Gastroesophageal sphincter (tissue), 4 donors: ENCODE measurements around the gene ALKBH3. TPM values are rescaled to one million over a fixed set of nuclear protein-coding genes. Genes with fewer than 3 reads are reported as not detected.

ENCODE experiments used
- ATAC-seq: fragments of 150-250 bp; one replicate; pipeline ENCODE4 v1.9.1; 2016; ENCODE audit warnings: mild to moderate bottlenecking, moderate library complexity
- H3K27ac ChIP-seq, 4 donors: fragments of 200-600 bp; sonication (generic) in 3 of 4; 1 replicate in 3 of 4; 2 replicates in 1 of 4; pipeline ENCODE4 v1.5.1; 2016 to 2019
- H3K27me3 ChIP-seq: fragments of 200-600 bp; sonication (generic); one replicate; pipeline ENCODE4 v1.5.1; 2019
- H3K36me3 ChIP-seq, 2 donors: fragments of 200-600 bp; sonication (generic); one replicate each; pipeline ENCODE4 v1.5.1; 2019; ENCODE audit warnings: control low read depth in 1 of 2
- H3K4me1 ChIP-seq, 3 donors: fragments of 200-600 bp; sonication (generic); 1 replicate in 2 of 3; 2 replicates in 1 of 3; pipeline ENCODE4 v1.5.1; 2016 to 2019; ENCODE audit warnings: control low read depth in 2 of 3
- H3K4me3 ChIP-seq, 2 donors: fragments of 200-600 bp; sonication (generic); one replicate each; pipeline ENCODE4 v1.5.1; 2019; ENCODE audit warnings: mild to moderate bottlenecking in 1 of 2, moderate library complexity in 1 of 2
- H3K9me3 ChIP-seq, 3 donors: fragments of 200-600 bp; sonication (generic); one replicate each; pipeline ENCODE4 v1.5.1; 2017 to 2019; ENCODE audit warnings: control low read depth in 2 of 3
- CTCF ChIP-seq, 4 experiments: fragments of 200-600 bp in 2 of 4; fragments of 450-650 bp in 2 of 4; sonication (generic) in 1 of 4; IDR thresholded peaks; one replicate each; pipeline ENCODE4 v1.5.1; 2017 to 2019; ENCODE audit warnings: antibody characterized with exemption in 4 of 4, mild to moderate bottlenecking in 2 of 4, moderate library complexity in 2 of 4
- EP300 ChIP-seq: sonication (generic); formaldehyde crosslinking; IDR thresholded peaks from one replicate; pipeline ENCODE4 v1.6.1; 2017; ENCODE audit warnings: antibody characterized with exemption, mild to moderate bottlenecking
- POLR2A ChIP-seq, 2 donors: fragments of 450-650 bp; IDR thresholded peaks; one replicate each; pipeline ENCODE4 v1.6.1; 2017; ENCODE audit warnings: antibody characterized with exemption in 2 of 2, mild to moderate bottlenecking in 2 of 2, moderate library complexity in 1 of 2
- POLR2AphosphoS5 ChIP-seq: sonication (generic); formaldehyde crosslinking; IDR thresholded peaks from one replicate; pipeline ENCODE4 v1.6.1; 2017; ENCODE audit warnings: antibody characterized with exemption
- WGBS, 2 donors: methylation state at CpG; one replicate each; pipeline ENCODE4 v1.1.5; 2018; ENCODE audit warnings: low coverage in 1 of 2; 5-methylcytosine and 5-hydroxymethylcytosine counted together
- total RNA-seq, 4 donors: library from RNA; depleted of rRNA; stranded (reverse); fragments of >200 nt; gene quantifications; one replicate each; pipeline ENCODE4 v1.1.0, GENCODE V29; 2016

ALKBH3 gene
- total RNA-seq, 4 donors from 2014 or later = 24.0 to 41.3 (median 37.1) TPM

GRCh38 chr11:43962383-43963278 lies 82.0 kb downstream of the ALKBH3 start:
- Histone ChIP-seq H3K27ac (no peak overlapping the region), H3K9me3 (peaks cover 0 to 3% (median 0%) of the 10 kb centered on the region in 3 donors), H3K36me3 (no peaks in the 10 kb centered on the region), H3K27me3 (no peaks in the 10 kb centered on the region), H3K4me1 (peaks cover 0 to 14% (median 0%) of the 10 kb centered on the region in 3 donors), H3K4me3 (no peak overlapping the region)
- ATAC-seq = no peak
- no peak for TF ChIP-seq EP300
- WGBS, 2 donors = 23 to 25% methylated on average over 12 to 13 of the region's 13 CpGs

- Histone ChIP-seq H3K9me3 (peaks cover 0 to 3% (median 0%) of the 10 kb centered on the region in 3 donors), H3K27ac (no peak overlapping the region), H3K4me3 (no peak overlapping the region), H3K36me3 (no peaks in the 10 kb centered on the region), H3K4me1 (peaks cover 0 to 14% (median 0%) of the 10 kb centered on the region in 3 donors), H3K27me3 (no peaks in the 10 kb centered on the region)
- WGBS, 2 donors = 94 to 100% methylated on average over 1 to 2 of the region's 2 CpGs
- TF ChIP-seq CTCF (IDR thresholded peaks at IDR 0.05) (no peak), POLR2A (IDR thresholded peaks at IDR 0.05) (no peak)
- ATAC-seq = no peak
Observed at GRCh38 chr11:43963279-43963620, 82.6 kb downstream of the ALKBH3 start.

GRCh38 chr11:43967661-43968060 lies 87.0 kb downstream of the ALKBH3 start:
- peaks cover 0 to 3% (median 0%) of the 10 kb centered on the region in 3 donors for H3K9me3 ChIP-seq
- H3K4me3 ChIP-seq = no peak overlapping the region
- ATAC-seq = no peak
- no peak for TF ChIP-seq CTCF (IDR thresholded peaks at IDR 0.05)
- no peak for TF ChIP-seq POLR2AphosphoS5
- no peak for TF ChIP-seq EP300
- no peak for TF ChIP-seq POLR2A (IDR thresholded peaks at IDR 0.05)
- 68 to 92% methylated on average over 1 to 2 of the region's 2 CpGs for WGBS, 2 donors
- no peaks in the 10 kb centered on the region for H3K36me3 ChIP-seq
- H3K27ac ChIP-seq = no peak overlapping the region
- H3K4me1 ChIP-seq = peaks cover 0 to 13% (median 0%) of the 10 kb centered on the region in 3 donors
- no peaks in the 10 kb centered on the region for H3K27me3 ChIP-seq

- Histone ChIP-seq H3K4me1 (peaks cover 0 to 7% (median 0%) of the 10 kb centered on the region in 3 donors), H3K27ac (no peak overlapping the region), H3K4me3 (no peak overlapping the region), H3K9me3 (peaks cover 0 to 3% (median 0%) of the 10 kb centered on the region in 3 donors), H3K36me3 (no peaks in the 10 kb centered on the region), H3K27me3 (no peaks in the 10 kb centered on the region)
- WGBS, 2 donors = 75% methylated on average over 4 of the region's 4 CpGs; no CpG with 5 or more reads in 1 of the 2 donors
- TF ChIP-seq CTCF (IDR thresholded peaks at IDR 0.05) = no peak
- TF ChIP-seq POLR2AphosphoS5 = no peak
- no peak for TF ChIP-seq EP300
- no peak for TF ChIP-seq POLR2A (IDR thresholded peaks at IDR 0.05)
- no peak for ATAC-seq
Observed at GRCh38 chr11:43968719-43969118, 88.1 kb downstream of the ALKBH3 start.

- ATAC-seq = no peak
- H3K4me3 ChIP-seq = no peak overlapping the region
- H3K9me3 ChIP-seq = peaks cover 0 to 7% (median 0%) of the 10 kb centered on the region in 3 donors
- H3K36me3 ChIP-seq = no peaks in the 10 kb centered on the region
- no peak for TF ChIP-seq EP300
- no peak for TF ChIP-seq POLR2A (IDR thresholded peaks at IDR 0.05)
- TF ChIP-seq POLR2AphosphoS5 = no peak
- no peak for TF ChIP-seq CTCF (IDR thresholded peaks at IDR 0.05)
- WGBS, 2 donors = 11 to 13% methylated on average over 3 to 4 of the region's 4 CpGs
- no peaks in the 10 kb centered on the region for H3K27me3 ChIP-seq
- peaks cover 0 to 7% (median 0%) of the 10 kb centered on the region in 3 donors for H3K4me1 ChIP-seq
- no peak overlapping the region for H3K27ac ChIP-seq
Observed at GRCh38 chr11:43969543-43969942, 88.9 kb downstream of the ALKBH3 start.

Other genes with a start within 250 kb of the ALKBH3 start
- 10 to 100 TPM; 37.5 to 47.5 (median 42.2) TPM for gene HSD17B12, start 200.1 kb upstream of the ALKBH3 start, total RNA-seq
- 100 to 1,000 TPM in 1 of 4 donors, 10 to 100 TPM in 3; 47.0 to 723 (median 71.2) TPM for gene C11orf96, start 61.8 kb downstream of the ALKBH3 start, total RNA-seq
- not detected for gene ACCSL, start 167.2 kb downstream of the ALKBH3 start, total RNA-seq
- gene ACCS, start 185.4 kb downstream of the ALKBH3 start, total RNA-seq = 10 to 100 TPM in 3 of 4 donors, 1 to 10 TPM in 1; 4.5 to 26.3 (median 17.3) TPM
- 10 to 100 TPM; 63.9 to 66.6 (median 65.9) TPM for gene EXT2, start 214.8 kb downstream of the ALKBH3 start, total RNA-seq